Lower leg skin (tissue), 4 donors: Measurements from ENCODE around the gene SKIL. TPM values are rescaled to one million over a fixed set of nuclear protein-coding genes. Genes with fewer than 3 reads are reported as not detected.

Source experiments
- DNase-seq, 2 donors: peaks; one replicate each; pipeline ENCODE4 v3.0.0-alpha.2; 2019; ENCODE audit warnings: low spot score in 2 of 2
- H3K4me3 ChIP-seq: fragments of 200-600 bp; sonication (generic); 2 replicates; pipeline ENCODE4 v1.5.1; 2017; ENCODE audit warnings: mild to moderate bottlenecking, low read depth; ENCODE audit not compliant: poor library complexity, severe bottlenecking
- CTCF ChIP-seq, 3 donors: fragments of 450-650 bp; IDR thresholded peaks; one replicate each; pipeline ENCODE4 v1.5.1; 2016; ENCODE audit warnings: antibody characterized with exemption in 3 of 3, mild to moderate bottlenecking in 3 of 3, moderate library complexity in 2 of 3
- POLR2A ChIP-seq, 2 donors: fragments of 450-650 bp; IDR thresholded peaks; one replicate each; pipeline ENCODE4 v1.6.1; 2016 to 2017; ENCODE audit warnings: antibody characterized with exemption in 2 of 2, mild to moderate bottlenecking in 1 of 2, moderate library complexity in 1 of 2
- WGBS, 2 donors: methylation state at CpG; one replicate each; pipeline ENCODE4 v1.1.5; 2018; 5-methylcytosine and 5-hydroxymethylcytosine counted together
- intact Hi-C: fragments of 100-400 bp; cut with DNase I; formaldehyde crosslinking; loops from one replicate; pipeline ENCODE4 v1.15.0; 2023; ENCODE audit warnings: low total_unique reads
- total RNA-seq, 4 donors: library from RNA; depleted of rRNA; stranded (reverse); fragments of >200 nt; gene quantifications; one replicate each; pipeline ENCODE4 v1.1.0, GENCODE V29; 2016

Gene SKIL
- total RNA-seq, 4 donors from 2014 or later = 26.9 to 32.2 (median 29.8) TPM

GRCh38 chr3:170372190-170372879, 14.8 kb downstream of the SKIL start:
- intact Hi-C loops = no loop called here
- no peak overlapping the region for H3K4me3 ChIP-seq
- DNase-seq = no peak
- TF ChIP-seq POLR2A (IDR thresholded peaks at IDR 0.05) = no peak
- TF ChIP-seq CTCF (IDR thresholded peaks at IDR 0.05) = no peak
- WGBS, 2 donors = 59 to 66% methylated on average over 2 of the region's 2 CpGs

GRCh38 chr3:170383567-170383966, 26.1 kb downstream of the SKIL start:
- intact Hi-C loops = no loop called here
- DNase-seq = no peak
- WGBS, 2 donors = 83 to 87% methylated on average over 1 of the region's 1 CpG
- no peak overlapping the region for H3K4me3 ChIP-seq
- TF ChIP-seq POLR2A (IDR thresholded peaks at IDR 0.05) = no peak

- no peak overlapping the region for H3K4me3 ChIP-seq
- TF ChIP-seq POLR2A (IDR thresholded peaks at IDR 0.05) (no peak), CTCF (IDR thresholded peaks at IDR 0.05) (no peak)
- DNase-seq = no peak
- 86 to 98% methylated on average over 3 of the region's 3 CpGs for WGBS, 2 donors
- intact Hi-C loops = no loop called here
Measured at GRCh38 chr3:170386468-170386867, 29.0 kb downstream of the SKIL start.

GRCh38 chr3:170387950-170388349, 30.4 kb downstream of the SKIL start:
- no peak overlapping the region for H3K4me3 ChIP-seq
- DNase-seq = no peak
- intact Hi-C loops = no loop called here
- no peak for TF ChIP-seq POLR2A (IDR thresholded peaks at IDR 0.05)
- TF ChIP-seq CTCF (IDR thresholded peaks at IDR 0.05) = no peak

GRCh38 chr3:170391108-170391507, 33.6 kb downstream of the SKIL start:
- TF ChIP-seq CTCF (IDR thresholded peaks at IDR 0.05) (no peak), POLR2A (IDR thresholded peaks at IDR 0.05) (no peak)
- intact Hi-C loops = no loop called here
- DNase-seq = no peak
- WGBS, 2 donors = 87 to 91% methylated on average over 4 of the region's 4 CpGs
- H3K4me3 ChIP-seq = no peak overlapping the region

GRCh38 chr3:170397685-170398084, 40.2 kb downstream of the SKIL start:
- WGBS, 2 donors = 85 to 88% methylated on average over 6 of the region's 6 CpGs
- intact Hi-C loops = no loop called here
- TF ChIP-seq CTCF (IDR thresholded peaks at IDR 0.05) = no peak
- TF ChIP-seq POLR2A (IDR thresholded peaks at IDR 0.05) = no peak
- H3K4me3 ChIP-seq = no peak overlapping the region
- DNase-seq = no peak
